ENCODE data around the gene CLCNKB.
"Not testable (repeated sequence)": the region's sequence is repeated elsewhere in the genome, so short reads cannot be mapped to it uniquely, and the experiment has no call there.

CLCNKB gene

GRCh38 chr1:16017461-16018303, 25.9 kb upstream of the CLCNKB start, which contains the start of gene HSPB7:
TSS of gene HSPB7 (minus strand) at chr1:16018043. CDS start at chr1:16017963, 80 bp downstream.
- DNase-seq (ENCODE audit: low read depth, low spot score), result no peak
- Histone ChIP-seq H3K9me3 (ENCODE audit: low read depth, low read length) (no peaks in the 10 kb centered on the region), H3K4me3 (no peak within 1 kb of the TSS), H3K36me3 (ENCODE audit: insufficient read depth, low read length) (no peaks in the 10 kb centered on the region), H3K9ac (ENCODE audit: insufficient read length) (no peak within 1 kb of the TSS), H3K27ac (no peak within 1 kb of the TSS)
- TF ChIP-seq POLR2AphosphoS5 (IDR thresholded peaks at IDR 0.05; ENCODE audit: borderline replicate concordance, low read depth, low read length), result no peak

GRCh38 chr1:16018308-16018707, 25.3 kb upstream of the CLCNKB start:
- no peak for DNase-seq (ENCODE audit: low read depth, low spot score)
- TF ChIP-seq POLR2AphosphoS5 (IDR thresholded peaks at IDR 0.05; ENCODE audit: borderline replicate concordance, low read depth, low read length) (no peak), FOXP2 (optimal IDR thresholded peaks at IDR 0.05; ENCODE audit: control extremely low read depth, extremely low read length, insufficient read depth) (no peak), EZH2 (IDR thresholded peaks at IDR 0.05) (no peak)
- Histone ChIP-seq H3K36me3 (ENCODE audit: insufficient read depth, low read length) (no peaks in the 10 kb centered on the region), H3K9ac (ENCODE audit: insufficient read length) (no peak overlapping the region), H3K9me3 (ENCODE audit: low read depth, low read length) (no peaks in the 10 kb centered on the region), H3K4me3 (no peak overlapping the region), H3K27ac (no peak overlapping the region)

DNA sequence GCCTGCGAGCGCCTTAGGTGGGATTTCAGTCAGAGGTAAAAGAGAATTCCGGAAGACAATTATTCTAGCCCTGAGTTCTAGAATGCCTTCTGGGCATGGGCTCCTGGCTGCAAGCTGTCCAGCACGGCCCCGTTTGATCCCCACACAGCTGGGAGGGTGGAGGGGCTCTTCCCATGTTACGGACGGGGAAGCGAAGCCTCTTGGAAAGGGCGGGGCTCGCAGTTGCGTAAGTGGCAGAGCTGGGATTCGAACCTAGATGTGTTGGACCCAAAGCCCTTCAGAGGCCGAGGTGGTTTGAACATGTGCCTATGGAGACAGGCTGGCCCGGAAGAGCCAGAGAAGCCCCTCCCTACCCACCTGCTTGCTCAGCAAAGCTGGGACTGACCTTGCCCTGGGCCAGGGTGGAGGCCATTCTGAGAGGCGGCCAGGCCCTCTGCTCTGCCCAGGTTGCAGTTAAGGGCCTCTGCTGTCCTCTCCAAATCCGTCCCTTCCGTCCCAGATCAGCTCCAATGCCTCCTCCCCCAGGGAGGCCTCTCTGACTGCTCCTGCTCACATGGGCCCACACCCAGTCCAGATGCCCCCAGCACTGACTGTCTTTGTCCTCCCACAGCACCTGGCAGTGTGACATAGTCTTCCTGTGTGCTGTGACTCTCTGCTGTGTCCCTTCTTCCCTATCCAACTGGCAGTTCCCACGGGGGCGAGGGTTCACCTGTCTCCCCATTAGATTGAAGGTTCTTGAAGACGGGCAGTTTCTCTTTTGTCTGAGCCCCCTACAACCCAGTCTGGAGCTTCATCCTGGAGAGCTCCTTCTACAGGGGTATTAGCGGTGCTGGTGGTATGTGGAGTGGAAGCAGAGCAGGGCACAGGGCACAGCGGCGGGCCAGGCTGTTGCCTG, 24.6 kb upstream of the CLCNKB start:
- no peak overlapping the region for H3K9ac ChIP-seq (ENCODE audit: insufficient read length)

GRCh38 chr1:16019644-16020277, 23.8 kb upstream of the CLCNKB start:
- no peak for TF ChIP-seq POLR2AphosphoS5 (IDR thresholded peaks at IDR 0.05; ENCODE audit: borderline replicate concordance, low read depth, low read length)
- no peak for TF ChIP-seq EZH2 (IDR thresholded peaks at IDR 0.05)
- no peak for TF ChIP-seq FOXP2 (optimal IDR thresholded peaks at IDR 0.05; ENCODE audit: control extremely low read depth, extremely low read length, insufficient read depth)
- H3K9ac ChIP-seq (ENCODE audit: insufficient read length), result no peak overlapping the region

More for the DNA sequence above, 24.6 kb upstream of the CLCNKB start:
- Histone ChIP-seq H3K9me3 (ENCODE audit: low read depth, low read length) (no peaks in the 10 kb centered on the region), H3K4me3 (no peak overlapping the region), H3K27ac (no peak overlapping the region), H3K36me3 (ENCODE audit: insufficient read depth, low read length) (no peaks in the 10 kb centered on the region)
- TF ChIP-seq FOXP2 (optimal IDR thresholded peaks at IDR 0.05; ENCODE audit: control extremely low read depth, extremely low read length, insufficient read depth), result no peak
- TF ChIP-seq EZH2 (IDR thresholded peaks at IDR 0.05), result no peak
- TF ChIP-seq POLR2AphosphoS5 (IDR thresholded peaks at IDR 0.05; ENCODE audit: borderline replicate concordance, low read depth, low read length), result no peak
- no peak for DNase-seq (ENCODE audit: low read depth, low spot score)

GRCh38 chr1:16020325-16020724, 23.3 kb upstream of the CLCNKB start:
- no peaks in the 10 kb centered on the region for H3K36me3 ChIP-seq (ENCODE audit: insufficient read depth, low read length)
- no peak overlapping the region for H3K27ac ChIP-seq
- TF ChIP-seq FOXP2 (optimal IDR thresholded peaks at IDR 0.05; ENCODE audit: control extremely low read depth, extremely low read length, insufficient read depth) (no peak), EZH2 (IDR thresholded peaks at IDR 0.05) (no peak), POLR2AphosphoS5 (IDR thresholded peaks at IDR 0.05; ENCODE audit: borderline replicate concordance, low read depth, low read length) (no peak)
- no peak overlapping the region for H3K4me3 ChIP-seq
- H3K9ac ChIP-seq (ENCODE audit: insufficient read length), result no peak overlapping the region
- DNase-seq (ENCODE audit: low read depth, low spot score), result no peak
- H3K9me3 ChIP-seq (ENCODE audit: low read depth, low read length), result no peaks in the 10 kb centered on the region

More at GRCh38 chr1:16019644-16020277, 23.8 kb upstream of the CLCNKB start:
- Histone ChIP-seq H3K27ac (no peak overlapping the region), H3K9me3 (ENCODE audit: low read depth, low read length) (no peaks in the 10 kb centered on the region), H3K36me3 (ENCODE audit: insufficient read depth, low read length) (no peaks in the 10 kb centered on the region), H3K4me3 (no peak overlapping the region)
- DNase-seq (ENCODE audit: low read depth, low spot score), result no peak

GRCh38 chr1:16020878-16021277, 22.7 kb upstream of the CLCNKB start:
- not testable (repeated sequence) for H3K27ac ChIP-seq; DNase-seq (ENCODE audit: low read depth, low spot score); H3K9me3 ChIP-seq (ENCODE audit: low read depth, low read length); H3K9ac ChIP-seq (ENCODE audit: insufficient read length); H3K36me3 ChIP-seq (ENCODE audit: insufficient read depth, low read length); H3K4me3 ChIP-seq

DNA sequence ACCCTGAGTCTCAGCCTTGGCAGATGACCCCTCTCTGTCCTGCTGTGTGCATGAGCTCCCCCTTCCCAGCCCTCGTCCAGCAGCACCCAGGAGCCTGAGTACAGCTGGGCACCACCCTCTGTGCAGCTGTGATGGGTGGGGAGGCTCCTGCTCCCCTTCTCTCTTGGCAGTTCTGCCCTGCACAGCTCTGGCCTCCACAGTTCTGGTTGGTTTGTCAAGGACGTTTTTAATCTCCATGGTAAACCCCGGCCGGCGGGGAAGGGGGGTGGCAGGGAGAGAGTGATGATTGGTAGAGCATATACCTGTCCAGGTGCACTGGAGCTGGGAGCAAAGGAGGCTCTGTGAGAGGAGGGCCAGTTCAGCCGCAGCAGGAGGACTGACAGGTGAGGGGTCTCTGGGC, 21.9 kb upstream of the CLCNKB start, which contains the start of gene CLCNKA:
TSS of gene CLCNKA (plus strand) at position 356 of the 400 bp plus-strand sequence. CDS start 584 bp downstream, outside the sequence.
- TF ChIP-seq FOXP2 (optimal IDR thresholded peaks at IDR 0.05; ENCODE audit: control extremely low read depth, extremely low read length, insufficient read depth) (no peak), POLR2AphosphoS5 (IDR thresholded peaks at IDR 0.05; ENCODE audit: borderline replicate concordance, low read depth, low read length) (no peak), EZH2 (IDR thresholded peaks at IDR 0.05) (no peak)
- no peak within 1 kb of the TSS for H3K9ac ChIP-seq (ENCODE audit: insufficient read length)
- H3K4me3 ChIP-seq, result no peak within 1 kb of the TSS
- no peaks in the 10 kb centered on the region for H3K9me3 ChIP-seq (ENCODE audit: low read depth, low read length)
- no peak within 1 kb of the TSS for H3K27ac ChIP-seq
- H3K36me3 ChIP-seq (ENCODE audit: insufficient read depth, low read length), result no peaks in the 10 kb centered on the region
- DNase-seq (ENCODE audit: low read depth, low spot score), result no peak

GRCh38 chr1:16022393-16022792, 21.2 kb upstream of the CLCNKB start:
- no peak overlapping the region for H3K4me3 ChIP-seq
- no peak for DNase-seq (ENCODE audit: low read depth, low spot score)
- H3K9ac ChIP-seq (ENCODE audit: insufficient read length), result no peak overlapping the region
- H3K9me3 ChIP-seq (ENCODE audit: low read depth, low read length), result no peaks in the 10 kb centered on the region
- no peak overlapping the region for H3K27ac ChIP-seq
- no peaks in the 10 kb centered on the region for H3K36me3 ChIP-seq (ENCODE audit: insufficient read depth, low read length)
- TF ChIP-seq POLR2AphosphoS5 (IDR thresholded peaks at IDR 0.05; ENCODE audit: borderline replicate concordance, low read depth, low read length) (no peak), EZH2 (IDR thresholded peaks at IDR 0.05) (no peak), FOXP2 (optimal IDR thresholded peaks at IDR 0.05; ENCODE audit: control extremely low read depth, extremely low read length, insufficient read depth) (no peak)

Measured in SK-N-MC (cell line).